Right lobe of liver (tissue), 4 donors: Measurements from ENCODE around the gene EIF6.

Experiments
- CTCF ChIP-seq, 4 donors: fragments of 200-600 bp in 3 of 4; fragments of 450-650 bp in 1 of 4; IDR thresholded peaks; one replicate each; pipeline versions ENCODE4 v1.5.1 to v1.8.0; 2016 to 2022; ENCODE audit warnings: antibody characterized with exemption in 4 of 4, mild to moderate bottlenecking in 2 of 4
- POLR2A ChIP-seq: fragments of 450-650 bp; IDR thresholded peaks from one replicate; pipeline ENCODE4 v1.6.1; 2017; ENCODE audit warnings: antibody characterized with exemption, mild to moderate bottlenecking
- donor health status: DM: no; HTN: no; CAD: no.
- donor health status: DM: no; HTN: no; CAD: no.
- donor health status: DM: no; HTN: yes; CAD: no.

DNA sequence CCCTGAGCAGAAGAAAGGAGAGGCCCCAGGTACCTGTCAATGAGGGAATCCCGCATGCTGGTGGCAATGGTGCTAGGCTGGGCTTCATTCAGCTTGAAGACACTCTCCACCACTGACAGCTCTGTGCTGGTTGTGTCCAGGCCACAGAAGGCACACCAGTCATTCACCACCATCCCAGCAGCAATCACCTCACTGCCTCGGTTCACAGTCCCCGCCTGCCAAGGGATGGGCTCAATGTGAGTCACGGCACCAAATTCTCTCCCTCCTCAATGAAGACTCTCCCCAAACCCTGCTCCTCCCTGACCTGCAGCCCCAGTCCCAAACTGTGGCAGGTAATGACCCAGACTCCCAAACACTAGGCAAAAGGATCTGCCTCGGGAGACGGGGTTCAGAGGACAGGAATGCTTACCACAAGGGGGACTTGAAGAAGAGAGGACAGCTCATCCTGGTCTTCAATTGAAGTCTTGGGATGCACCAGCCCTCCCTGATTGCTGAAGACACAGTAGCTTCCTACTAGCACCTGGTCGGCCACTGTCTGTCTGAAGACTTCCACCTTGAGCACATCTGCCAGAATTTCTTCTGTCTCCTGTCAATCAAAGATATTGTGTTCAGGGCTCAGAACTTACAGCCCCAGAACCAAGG lies 4.9 kb downstream of the EIF6 start:
- TF ChIP-seq POLR2A (no peak), CTCF (IDR thresholded peaks at IDR 0.05) (no peak)
